ENCODE data around the gene ATXN10.
"Not testable (repeated sequence)": the region's sequence is repeated elsewhere in the genome, so short reads cannot be mapped to it uniquely, and the experiment has no call there.

The ATXN10 gene

DNA sequence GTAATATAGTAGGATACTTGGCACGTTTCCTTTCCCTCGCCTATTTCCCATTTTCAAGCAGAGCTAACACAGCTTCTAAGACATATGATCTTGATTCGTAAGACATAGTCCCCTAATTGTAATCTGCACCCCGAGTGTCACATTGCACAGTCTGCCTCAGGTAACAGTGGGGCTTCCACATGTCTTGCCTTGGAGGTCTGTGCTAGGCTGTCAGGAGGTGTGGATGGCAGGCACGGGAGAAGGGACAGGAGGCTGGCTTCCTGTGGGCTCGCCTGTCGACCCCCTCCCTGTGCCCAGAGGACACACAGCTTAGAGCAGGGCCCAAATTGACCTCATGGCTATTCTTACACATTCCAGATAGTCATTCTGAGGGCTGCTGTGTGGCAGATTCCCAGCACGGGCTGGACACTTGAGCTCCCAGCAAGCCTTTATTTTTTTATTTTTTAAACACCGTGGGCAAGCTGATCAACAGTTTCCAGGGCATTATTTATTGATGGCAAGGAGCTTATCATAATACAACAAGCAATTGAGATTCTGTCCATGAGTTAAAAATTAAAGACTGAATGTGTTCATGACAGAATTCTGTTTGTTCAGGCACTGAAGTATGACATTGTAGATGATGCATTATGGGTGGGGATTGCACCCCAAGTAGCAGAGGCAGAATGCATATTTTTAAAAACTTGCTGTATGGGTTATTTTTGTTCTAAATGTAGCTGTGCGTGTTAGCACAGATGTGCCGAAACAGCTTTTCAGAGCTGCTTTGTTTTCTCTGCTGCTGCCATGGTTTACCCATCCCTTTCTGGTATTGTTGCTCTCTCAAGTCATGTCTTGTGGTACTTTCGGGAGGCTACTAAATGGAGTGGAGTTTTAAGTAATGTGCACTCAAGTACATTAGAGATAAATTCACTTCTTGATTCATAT is 113.0 kb downstream of the ATXN10 start:
- no peak for DNase-seq (ENCODE audit: low spot score)

- no peak for DNase-seq (ENCODE audit: low spot score)
Measured at GRCh38 chr22:45785458-45785857, 113.8 kb downstream of the ATXN10 start.

DNA sequence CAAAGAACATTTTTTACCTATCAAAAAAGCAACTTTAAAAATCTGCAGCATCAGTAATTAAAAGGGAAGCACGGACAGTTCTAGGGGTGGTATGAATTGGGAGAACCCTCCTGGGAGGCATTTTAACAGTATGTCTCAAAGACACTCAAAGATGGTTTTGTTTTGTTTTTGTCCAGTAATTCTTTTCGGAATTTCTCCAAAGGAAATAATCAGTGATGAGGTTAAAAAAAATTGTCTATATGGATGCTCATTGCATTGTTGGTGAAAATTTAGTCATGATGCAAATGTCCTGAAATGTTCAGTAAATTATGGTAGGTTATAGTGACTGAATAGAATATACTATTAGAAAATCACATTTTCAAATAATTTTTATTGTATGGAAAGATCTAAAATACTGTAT is 115.1 kb downstream of the ATXN10 start:
- DNase-seq (ENCODE audit: low spot score): no peak

GRCh38 chr22:45787759-45788158 is 116.1 kb downstream of the ATXN10 start:
- DNase-seq (ENCODE audit: low spot score): no peak

- no peak for DNase-seq (ENCODE audit: low spot score)
Measured at GRCh38 chr22:45788522-45788921, 116.9 kb downstream of the ATXN10 start.

- no peak for DNase-seq (ENCODE audit: low spot score)
Measured at GRCh38 chr22:45790401-45790800, 118.8 kb downstream of the ATXN10 start.

- DNase-seq (ENCODE audit: low spot score): no peak
Measured at GRCh38 chr22:45793161-45793560, 121.5 kb downstream of the ATXN10 start.

- DNase-seq (ENCODE audit: low spot score): no peak
Measured at GRCh38 chr22:45793892-45794291, 122.3 kb downstream of the ATXN10 start.

- DNase-seq (ENCODE audit: low spot score): not testable (repeated sequence)
Measured at GRCh38 chr22:45796009-45796408, 124.4 kb downstream of the ATXN10 start.

DNA sequence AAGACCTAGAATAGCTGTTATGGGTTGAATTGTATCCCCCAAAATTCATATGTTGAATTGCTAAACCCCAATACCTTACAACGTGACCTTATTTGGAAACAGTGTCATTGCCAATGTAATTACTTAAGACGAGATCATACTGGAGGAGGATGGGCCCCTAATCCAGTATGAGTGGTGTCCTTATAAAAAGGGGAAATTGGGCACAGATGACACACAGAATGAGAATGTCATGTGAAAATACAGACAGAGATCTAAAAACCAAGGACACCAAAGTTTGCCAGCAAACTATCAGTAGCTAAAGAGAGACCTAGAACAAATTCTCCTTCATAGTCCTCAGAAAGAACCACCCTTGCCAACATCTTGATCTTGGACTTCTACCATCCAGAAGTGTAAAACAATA is 127.7 kb downstream of the ATXN10 start:
- no peak for DNase-seq (ENCODE audit: low spot score)

DNA sequence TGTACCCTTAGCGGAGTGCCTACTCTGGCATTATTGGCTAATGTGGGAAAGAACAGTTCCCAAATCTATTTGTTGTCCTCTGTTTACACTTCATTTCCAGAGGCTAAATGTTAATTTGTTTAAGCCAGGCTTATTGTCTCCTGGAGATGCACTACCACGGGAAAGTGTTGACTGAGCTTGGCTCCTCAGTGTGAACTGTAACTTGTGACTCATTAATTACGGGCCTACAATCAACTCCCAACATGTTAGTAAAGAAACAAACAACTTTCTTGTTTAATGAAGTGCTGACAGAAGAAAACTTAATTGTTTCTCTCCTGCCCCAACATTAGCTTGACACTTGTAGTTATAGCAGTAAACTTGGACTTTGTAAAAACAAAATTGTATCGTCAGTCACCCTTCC is 130.4 kb downstream of the ATXN10 start:
- no peak for DNase-seq (ENCODE audit: low spot score)

GRCh38 chr22:45804319-45804985 is 132.8 kb downstream of the ATXN10 start:
- no peak for DNase-seq (ENCODE audit: low spot score)

GRCh38 chr22:45804986-45805325 is 133.3 kb downstream of the ATXN10 start:
- DNase-seq (ENCODE audit: low spot score): no peak

DNA sequence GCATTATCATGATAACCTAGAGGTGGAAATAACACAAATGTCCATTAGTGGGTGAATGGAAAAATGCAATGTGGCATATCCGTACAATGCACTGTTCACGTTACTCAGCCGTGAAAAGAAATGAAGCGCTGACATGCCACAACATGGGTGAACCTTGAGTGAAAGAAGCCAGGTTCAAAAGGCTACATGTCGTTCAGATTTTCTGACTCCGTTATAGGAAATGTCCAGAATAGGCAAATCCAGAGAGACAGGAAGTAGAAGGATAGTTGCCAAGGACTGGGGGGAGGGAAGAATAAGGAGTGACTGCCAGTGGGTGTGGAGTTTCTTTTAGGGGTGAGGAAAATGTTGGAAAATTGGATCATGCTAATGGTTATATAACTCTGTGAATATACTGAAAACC is 133.8 kb downstream of the ATXN10 start:
- DNase-seq (ENCODE audit: low spot score): no peak

- DNase-seq (ENCODE audit: low spot score): no peak
Measured at GRCh38 chr22:45807156-45807915, 135.7 kb downstream of the ATXN10 start.

GRCh38 chr22:45812910-45813309 is 141.3 kb downstream of the ATXN10 start:
- DNase-seq (ENCODE audit: low spot score): no peak

DNA sequence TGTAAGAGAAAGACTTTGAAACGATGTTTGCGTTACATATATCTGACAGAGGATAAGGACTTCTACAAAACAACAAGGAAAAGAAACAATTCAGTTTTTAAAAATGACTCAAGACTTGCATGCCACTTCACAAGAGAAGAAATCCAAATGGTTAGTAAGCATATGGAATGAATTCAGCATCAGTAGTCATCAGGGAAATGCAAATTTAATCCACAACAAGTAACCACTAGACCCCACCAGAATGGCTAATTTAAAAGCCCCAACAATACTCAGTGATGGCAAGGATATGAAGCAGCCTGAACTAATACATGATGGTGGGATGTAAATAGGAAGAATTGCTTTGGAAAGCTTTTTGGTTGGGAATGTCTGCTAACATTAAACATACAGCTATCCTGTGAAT is 142.6 kb downstream of the ATXN10 start:
- DNase-seq (ENCODE audit: low spot score): no peak

DNA sequence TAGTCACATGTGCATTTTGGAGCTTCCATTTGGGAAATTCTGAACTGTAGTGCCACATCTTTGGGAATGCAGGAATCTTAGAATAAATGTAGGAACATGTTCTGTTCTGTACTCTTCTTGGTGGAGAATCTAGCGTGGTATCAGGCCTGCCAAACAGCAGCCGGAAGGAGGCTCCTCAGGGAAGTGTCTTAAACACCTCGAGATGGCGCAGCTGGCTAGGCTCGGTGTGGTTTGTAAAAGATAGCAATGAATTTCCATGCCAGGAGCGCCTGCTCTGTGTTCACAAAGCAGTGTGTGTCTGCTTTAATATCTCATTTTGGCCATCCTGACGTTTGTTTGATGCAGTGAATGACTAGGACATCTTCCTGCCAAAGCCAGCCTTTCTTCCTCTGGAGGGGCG is 145.1 kb downstream of the ATXN10 start:
- DNase-seq (ENCODE audit: low spot score): no peak

GRCh38 chr22:45817745-45818423 is 146.2 kb downstream of the ATXN10 start:
- DNase-seq (ENCODE audit: low spot score): peak; percentile 85

DNA sequence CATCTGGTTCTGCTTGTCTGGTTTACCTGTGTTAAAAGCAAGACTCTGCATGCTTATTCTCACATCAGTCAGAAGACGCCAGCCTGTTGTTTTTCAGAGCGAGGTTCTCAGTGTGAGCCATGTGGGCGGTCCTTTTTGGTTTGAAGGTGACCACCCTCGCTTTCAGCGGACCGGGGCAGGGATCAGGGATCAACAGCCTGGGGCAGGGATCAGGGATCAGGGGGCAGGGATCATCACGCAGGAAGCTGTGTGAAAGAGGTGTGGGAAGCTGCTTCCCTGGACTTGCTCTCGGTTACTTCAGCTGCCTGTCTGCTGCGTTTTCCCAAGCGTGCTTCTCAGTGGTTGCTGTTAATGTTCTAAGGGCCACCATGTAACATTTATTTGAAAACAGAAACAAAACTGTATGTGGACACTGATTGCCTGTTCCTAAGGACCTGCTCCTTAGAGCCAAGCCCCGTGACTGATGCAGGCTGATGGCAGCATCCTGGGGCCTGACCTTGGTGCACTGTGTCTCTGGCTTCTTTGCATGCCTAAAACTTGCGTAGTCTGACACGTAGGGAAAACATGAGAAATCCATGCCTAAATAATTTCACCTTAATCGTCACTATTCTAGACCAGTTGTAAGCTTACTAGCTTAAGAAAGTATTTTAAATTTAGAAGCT is 146.9 kb downstream of the ATXN10 start:
- DNase-seq (ENCODE audit: low spot score): no peak

- no peak for DNase-seq (ENCODE audit: low spot score)
Measured at GRCh38 chr22:45819305-45819704, 147.7 kb downstream of the ATXN10 start.

GRCh38 chr22:45823336-45823735 is 151.7 kb downstream of the ATXN10 start:
- no peak for DNase-seq (ENCODE audit: low spot score)
